CD4-positive, alpha-beta T cell treated with Interleukin-15 for 1 hour (primary cell): ENCODE results near the gene MYO18B.

ENCODE experiments used
- DNase-seq: peaks from one replicate; pipeline ENCODE4 v3.0.0-alpha.2; 2020

MYO18B gene

GRCh38 chr22:26008587-26008986 lies 266.6 kb downstream of the MYO18B start:
- no peak for DNase-seq

GRCh38 chr22:26016916-26017315 lies 274.9 kb downstream of the MYO18B start:
- no peak for DNase-seq

DNA sequence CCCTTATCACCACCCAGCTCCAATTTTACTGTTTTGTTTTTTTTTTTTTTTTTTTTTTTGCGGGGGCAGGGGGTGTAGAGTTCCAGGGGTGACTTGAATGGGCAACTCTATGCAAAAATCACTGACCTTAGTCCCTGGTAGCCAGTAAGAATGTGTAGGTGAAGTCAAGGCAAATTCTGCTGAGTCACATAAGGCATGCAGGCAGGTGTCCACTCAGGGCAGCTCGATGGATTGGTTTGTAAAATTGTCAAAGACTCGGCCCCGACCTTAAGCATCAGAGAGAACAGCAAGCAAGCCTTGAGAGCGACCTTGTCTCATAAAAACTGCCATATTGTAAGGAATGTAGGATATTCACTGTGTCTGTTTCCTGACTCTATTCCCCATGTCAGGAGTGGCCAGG lies 275.9 kb downstream of the MYO18B start:
- DNase-seq = no peak

DNA sequence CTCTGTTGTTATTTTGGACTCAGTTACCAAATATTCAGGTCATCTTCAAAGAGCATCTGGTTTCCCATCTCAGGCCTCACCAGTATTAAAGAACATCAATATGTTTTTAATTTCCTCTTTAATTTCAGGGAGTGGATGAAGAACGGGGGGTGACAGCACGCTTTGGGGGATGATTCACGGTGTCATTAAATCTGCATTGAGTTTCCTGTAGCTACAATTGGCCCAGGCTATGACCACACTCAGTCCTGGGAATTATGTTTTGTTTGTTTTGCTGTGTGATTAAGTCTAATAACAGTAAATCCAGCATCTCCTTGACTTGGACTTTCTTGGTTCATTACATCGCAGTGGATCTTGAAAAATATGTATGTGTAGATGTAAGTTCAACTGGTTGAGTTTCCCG lies 277.6 kb downstream of the MYO18B start:
- DNase-seq = no peak

- DNase-seq = no peak
Measured at GRCh38 chr22:26021516-26021915, 279.5 kb downstream of the MYO18B start.

DNA sequence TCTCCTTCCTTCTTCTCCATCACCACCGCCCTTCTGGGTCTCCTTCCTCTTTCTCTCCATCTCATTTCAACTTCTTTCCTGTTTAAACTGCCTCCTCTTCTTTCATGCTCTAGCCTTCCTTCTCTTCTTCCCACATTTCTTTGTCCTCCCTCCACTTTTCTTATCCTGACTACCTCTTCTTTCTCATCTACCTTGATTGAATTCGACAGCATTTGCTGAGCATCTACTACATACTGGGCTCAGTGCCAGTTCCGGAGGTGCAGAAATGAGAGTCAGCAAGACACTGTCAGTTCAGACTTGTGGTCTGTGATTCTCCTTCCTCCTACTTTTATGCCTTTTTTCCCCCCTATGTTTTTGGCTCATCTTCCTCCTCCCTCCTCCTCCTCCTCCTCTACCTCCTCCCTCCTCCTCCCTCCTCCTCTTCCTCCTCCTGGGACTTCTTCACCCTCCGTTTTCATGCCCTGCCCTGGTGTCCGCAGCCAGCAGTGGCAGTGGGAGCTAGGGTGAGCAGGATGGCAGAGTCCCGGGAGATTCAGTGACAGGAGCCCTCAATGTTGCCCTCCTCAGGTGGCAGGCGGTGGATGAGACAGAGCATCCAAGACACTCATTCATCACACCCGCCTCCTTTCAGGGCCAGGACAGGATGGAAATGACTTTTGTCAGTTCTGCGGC lies 281.3 kb downstream of the MYO18B start:
- no peak for DNase-seq

GRCh38 chr22:26025626-26026025 lies 283.6 kb downstream of the MYO18B start:
- no peak for DNase-seq

DNA sequence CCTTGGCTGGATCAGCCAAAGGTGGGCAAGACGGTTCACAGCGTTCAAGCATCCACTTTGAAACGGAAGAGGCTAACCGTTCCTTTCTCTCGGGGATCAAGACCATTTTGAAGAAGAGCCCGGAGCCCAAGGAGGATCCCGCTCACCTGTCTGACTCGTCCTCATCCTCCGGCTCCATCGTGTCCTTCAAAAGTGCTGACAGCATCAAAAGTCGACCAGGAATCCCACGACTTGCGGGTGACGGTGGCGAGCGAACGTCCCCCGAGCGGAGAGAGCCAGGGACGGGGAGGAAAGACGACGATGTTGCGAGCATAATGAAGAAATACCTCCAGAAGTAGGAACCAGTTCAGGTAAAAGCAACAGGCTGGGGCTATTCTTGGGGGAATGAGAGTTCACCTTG lies 285.4 kb downstream of the MYO18B start:
- DNase-seq = no peak

DNA sequence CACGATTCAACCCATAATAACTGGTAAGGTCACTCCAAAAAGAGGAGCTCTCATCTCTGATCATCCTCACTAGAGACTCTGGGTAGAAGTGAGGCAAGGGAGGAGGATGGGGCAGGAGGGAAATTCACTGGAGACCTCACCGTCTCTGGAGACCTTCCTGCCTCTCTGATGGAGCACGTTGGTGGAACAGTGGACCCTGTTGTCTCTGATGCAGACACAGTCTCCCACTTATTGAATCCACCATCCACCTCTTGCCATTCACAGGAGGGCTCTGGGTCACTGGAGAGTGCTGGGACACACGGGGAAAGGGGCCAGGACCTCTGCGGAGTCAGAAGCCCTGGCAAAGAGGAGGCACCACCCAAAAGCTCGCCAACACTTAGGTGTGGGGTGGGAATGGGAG lies 289.7 kb downstream of the MYO18B start:
- DNase-seq = no peak

GRCh38 chr22:26033071-26033470 lies 291.1 kb downstream of the MYO18B start:
- no peak for DNase-seq

GRCh38 chr22:26033586-26033985 lies 291.6 kb downstream of the MYO18B start:
- DNase-seq = no peak

GRCh38 chr22:26035523-26035922 lies 293.5 kb downstream of the MYO18B start:
- DNase-seq = no peak

GRCh38 chr22:26038365-26038764 lies 296.4 kb downstream of the MYO18B start:
- DNase-seq = no peak

GRCh38 chr22:26041931-26042330 lies 299.9 kb downstream of the MYO18B start:
- no peak for DNase-seq

- DNase-seq = no peak
Measured at GRCh38 chr22:26043031-26043430, 301.0 kb downstream of the MYO18B start.

GRCh38 chr22:26045051-26045450 lies 303.1 kb downstream of the MYO18B start:
- no peak for DNase-seq

- DNase-seq = no peak
Measured at GRCh38 chr22:26045860-26046259, 303.9 kb downstream of the MYO18B start.

GRCh38 chr22:26047516-26047915 lies 305.5 kb downstream of the MYO18B start:
- no peak for DNase-seq

DNA sequence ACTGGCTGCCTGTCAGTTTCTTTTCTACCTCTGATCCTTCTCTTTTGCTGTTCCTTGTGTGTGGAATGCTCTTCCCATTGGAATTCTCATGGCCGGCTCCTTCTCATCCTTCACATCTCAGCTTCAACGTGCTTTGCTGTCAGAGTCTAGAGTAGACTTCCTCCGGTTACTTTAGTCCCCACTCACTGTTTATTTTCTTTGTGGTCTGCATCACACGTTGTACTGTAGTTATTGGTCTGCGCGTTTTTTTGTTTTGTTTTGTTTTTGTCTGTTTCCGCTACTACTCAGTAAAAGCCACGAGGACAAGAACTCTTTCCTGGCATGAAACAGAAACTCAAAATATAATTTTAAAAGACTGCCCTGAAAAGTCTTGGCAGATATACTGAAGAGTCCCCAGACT lies 305.9 kb downstream of the MYO18B start:
- no peak for DNase-seq

DNA sequence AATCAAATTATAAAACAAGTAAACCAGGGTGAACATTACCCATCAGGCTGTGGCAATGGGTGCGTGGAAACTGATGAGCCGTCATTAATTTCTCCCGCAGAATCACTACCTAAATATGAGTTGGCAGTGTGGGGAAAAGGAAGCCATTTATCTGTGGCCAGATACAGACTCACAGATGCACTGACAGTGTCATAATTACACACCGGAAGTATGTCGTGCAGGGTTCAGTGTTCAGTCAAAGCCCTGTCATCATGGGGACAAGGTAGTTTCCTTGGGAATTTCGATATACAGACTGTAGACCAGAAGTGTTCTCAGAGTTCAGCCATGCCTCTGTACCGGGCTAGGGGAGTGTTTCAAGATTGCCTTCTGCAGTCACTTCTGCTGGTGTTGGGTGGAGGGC lies 308.1 kb downstream of the MYO18B start:
- no peak for DNase-seq

- no peak for DNase-seq
Measured at GRCh38 chr22:26053737-26054316, 311.8 kb downstream of the MYO18B start.

GRCh38 chr22:26054841-26055605 lies 313.0 kb downstream of the MYO18B start:
- DNase-seq = no peak

DNA sequence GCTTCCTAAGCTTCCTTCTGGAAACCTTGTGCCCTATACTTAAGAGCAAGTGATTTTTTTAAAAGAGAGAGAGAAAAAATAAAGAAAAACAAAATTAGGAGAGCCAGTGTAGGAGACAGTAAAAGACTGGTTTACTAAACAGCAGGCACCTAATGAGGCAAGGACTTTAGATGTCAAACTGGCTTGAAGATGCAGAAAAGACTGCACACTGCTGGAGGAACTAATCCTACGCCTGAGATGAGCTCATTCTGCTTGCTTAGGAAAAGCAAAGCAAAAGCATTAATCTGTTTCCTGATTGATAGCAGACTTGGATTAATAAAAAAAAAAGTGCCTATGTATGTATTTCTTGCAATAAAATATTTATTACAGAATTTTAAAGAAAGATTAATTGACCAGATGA lies 313.7 kb downstream of the MYO18B start:
- no peak for DNase-seq

DNA sequence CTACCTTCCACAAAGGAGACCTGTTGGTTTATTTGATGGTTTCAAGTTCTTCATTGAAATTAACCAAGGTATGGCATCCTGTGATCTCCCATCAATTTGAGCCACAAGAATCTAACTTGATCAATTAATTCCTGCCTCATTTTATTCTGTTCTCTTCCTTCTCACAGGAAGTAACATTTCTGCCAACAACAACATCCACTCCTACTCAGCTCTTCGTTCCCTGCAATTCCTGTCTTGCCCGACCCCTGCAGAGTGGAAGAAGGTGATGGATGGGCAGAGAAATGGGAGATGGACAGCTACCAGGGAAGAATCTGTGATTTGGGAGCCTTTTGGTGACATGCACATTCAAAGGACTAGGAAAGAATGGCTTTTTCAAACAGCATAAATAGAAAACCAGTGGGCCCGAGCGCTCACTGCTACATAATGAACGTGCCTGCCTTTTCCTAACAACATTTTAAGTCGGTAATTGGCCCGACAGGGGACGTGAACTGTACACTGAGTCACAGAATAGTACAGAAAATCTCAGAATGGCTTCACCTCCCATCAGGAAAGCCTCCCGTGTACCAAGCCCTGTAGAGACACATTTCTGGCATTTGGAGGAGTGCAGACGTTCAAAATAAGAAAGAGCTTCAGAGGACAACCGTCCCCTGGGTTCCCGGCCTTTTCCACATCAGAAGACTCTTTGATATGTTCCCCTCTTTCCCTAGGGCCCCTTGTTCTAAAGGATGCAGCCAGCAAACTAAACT lies 314.6 kb downstream of the MYO18B start:
- no peak for DNase-seq
